Glutamatergic neuron (in vitro differentiated cells): ENCODE data around the gene ATM. TPM values are rescaled to one million over a fixed set of nuclear protein-coding genes. Genes with fewer than 3 reads are reported as not detected.

ENCODE experiments used
- DNase-seq: peaks from one replicate; pipeline ENCODE4 v3.0.0; 2022
- H3K27ac Mint-ChIP-seq: one replicate; pipeline ENCODE4 v1.8.0; 2020; ENCODE audit warnings: mild to moderate bottlenecking, mixed read lengths, inconsistent platforms; ENCODE audit not compliant: unreplicated experiment
- H3K27me3 Mint-ChIP-seq: one replicate; pipeline ENCODE4 v1.8.0; 2020; ENCODE audit warnings: mild to moderate bottlenecking, moderate library complexity, mixed read lengths, inconsistent platforms; ENCODE audit not compliant: unreplicated experiment
- H3K36me3 Mint-ChIP-seq: one replicate; pipeline ENCODE4 v1.8.0; 2020; ENCODE audit warnings: mild to moderate bottlenecking, mixed read lengths, inconsistent platforms; ENCODE audit not compliant: unreplicated experiment
- H3K4me1 Mint-ChIP-seq: one replicate; pipeline ENCODE4 v1.8.0; 2020; ENCODE audit warnings: mild to moderate bottlenecking, low read depth, mixed read lengths, inconsistent platforms; ENCODE audit not compliant: unreplicated experiment
- H3K4me3 Mint-ChIP-seq: one replicate; pipeline ENCODE4 v1.8.0; 2020; ENCODE audit warnings: mild to moderate bottlenecking, mixed read lengths, inconsistent platforms; ENCODE audit not compliant: unreplicated experiment
- H3K9me3 Mint-ChIP-seq: one replicate; pipeline ENCODE4 v1.8.0; 2020; ENCODE audit warnings: mild to moderate bottlenecking, moderate library complexity, mixed read lengths, inconsistent platforms; ENCODE audit not compliant: unreplicated experiment
- total RNA-seq: library from RNA; stranded (reverse); fragmentation: NEBNext Ultra II Directional; extraction: Animal tissue kit (Norgen Biotek cat#: 25700); gene quantifications from one replicate; pipeline ENCODE4 v1.2.1, GENCODE V29; 2021; ENCODE audit not compliant: unreplicated experiment
- TF ChIP-seq, protein P1 (sequence below): fragments of 200-600 bp; sonication (generic); IDR thresholded peaks from one replicate; pipeline ENCODE4 v1.5.0; 2021; ENCODE audit not compliant: partially characterized antibody, unreplicated experiment

Gene ATM
- total RNA-seq, 1 donor from 2014 or later = 139 TPM

DNA sequence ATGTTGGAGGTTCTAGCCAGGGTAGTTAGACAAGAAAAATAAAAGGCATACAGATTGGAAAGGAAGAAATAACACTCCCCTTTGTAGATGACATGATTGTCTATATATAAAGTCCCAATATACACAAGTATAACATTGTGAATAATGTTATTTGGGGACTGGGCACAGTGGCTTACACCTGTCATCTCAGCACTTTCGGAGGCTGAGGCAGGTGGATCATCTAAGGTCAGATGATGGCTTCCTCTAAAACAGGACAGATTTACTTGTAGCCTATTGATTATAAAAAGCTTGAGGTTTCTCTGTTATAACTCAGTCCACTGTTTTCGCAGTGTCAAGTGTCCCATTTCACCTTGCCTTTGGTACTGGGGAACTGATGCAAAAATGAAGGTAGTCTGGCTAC, 19.6 kb downstream of the ATM start:
- Mint-ChIP-seq H3K4me3 (no peak overlapping the region), H3K27me3 (peaks cover 2% of the 10 kb centered on the region), H3K36me3 (no peaks in the 10 kb centered on the region), H3K27ac (no peak overlapping the region), H3K4me1 (peaks cover 2% of the 10 kb centered on the region), H3K9me3 (no peaks in the 10 kb centered on the region)
- TF ChIP-seq, protein P1, sequence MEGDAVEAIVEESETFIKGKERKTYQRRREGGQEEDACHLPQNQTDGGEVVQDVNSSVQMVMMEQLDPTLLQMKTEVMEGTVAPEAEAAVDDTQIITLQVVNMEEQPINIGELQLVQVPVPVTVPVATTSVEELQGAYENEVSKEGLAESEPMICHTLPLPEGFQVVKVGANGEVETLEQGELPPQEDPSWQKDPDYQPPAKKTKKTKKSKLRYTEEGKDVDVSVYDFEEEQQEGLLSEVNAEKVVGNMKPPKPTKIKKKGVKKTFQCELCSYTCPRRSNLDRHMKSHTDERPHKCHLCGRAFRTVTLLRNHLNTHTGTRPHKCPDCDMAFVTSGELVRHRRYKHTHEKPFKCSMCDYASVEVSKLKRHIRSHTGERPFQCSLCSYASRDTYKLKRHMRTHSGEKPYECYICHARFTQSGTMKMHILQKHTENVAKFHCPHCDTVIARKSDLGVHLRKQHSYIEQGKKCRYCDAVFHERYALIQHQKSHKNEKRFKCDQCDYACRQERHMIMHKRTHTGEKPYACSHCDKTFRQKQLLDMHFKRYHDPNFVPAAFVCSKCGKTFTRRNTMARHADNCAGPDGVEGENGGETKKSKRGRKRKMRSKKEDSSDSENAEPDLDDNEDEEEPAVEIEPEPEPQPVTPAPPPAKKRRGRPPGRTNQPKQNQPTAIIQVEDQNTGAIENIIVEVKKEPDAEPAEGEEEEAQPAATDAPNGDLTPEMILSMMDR = no peak
- no peak for DNase-seq

DNA sequence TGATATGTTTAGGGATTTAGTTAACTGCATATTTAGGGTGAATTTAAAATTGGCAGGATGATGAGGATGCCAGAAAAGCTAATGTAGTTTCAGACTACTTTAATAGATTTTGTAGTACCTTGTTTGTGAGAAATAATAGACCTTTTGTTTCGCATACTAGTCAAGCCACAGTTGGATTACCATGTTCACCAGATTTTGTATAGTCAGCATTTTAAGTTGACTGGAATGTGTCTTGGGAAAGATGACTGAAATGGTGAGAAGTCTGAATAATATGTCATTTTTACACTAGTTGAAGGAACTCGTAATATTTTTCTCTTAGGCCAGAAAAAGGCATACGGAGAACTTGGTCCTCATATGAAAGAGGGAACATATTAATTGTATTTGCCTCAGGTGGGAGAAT, 23.4 kb downstream of the ATM start:
- no peak overlapping the region for H3K4me3 Mint-ChIP-seq
- no peaks in the 10 kb centered on the region for H3K4me1 Mint-ChIP-seq
- no peaks in the 10 kb centered on the region for H3K27me3 Mint-ChIP-seq
- TF ChIP-seq, protein P1 = no peak
- H3K9me3 Mint-ChIP-seq = no peaks in the 10 kb centered on the region
- H3K27ac Mint-ChIP-seq = no peak overlapping the region
- H3K36me3 Mint-ChIP-seq = no peaks in the 10 kb centered on the region
- DNase-seq = no peak

DNA sequence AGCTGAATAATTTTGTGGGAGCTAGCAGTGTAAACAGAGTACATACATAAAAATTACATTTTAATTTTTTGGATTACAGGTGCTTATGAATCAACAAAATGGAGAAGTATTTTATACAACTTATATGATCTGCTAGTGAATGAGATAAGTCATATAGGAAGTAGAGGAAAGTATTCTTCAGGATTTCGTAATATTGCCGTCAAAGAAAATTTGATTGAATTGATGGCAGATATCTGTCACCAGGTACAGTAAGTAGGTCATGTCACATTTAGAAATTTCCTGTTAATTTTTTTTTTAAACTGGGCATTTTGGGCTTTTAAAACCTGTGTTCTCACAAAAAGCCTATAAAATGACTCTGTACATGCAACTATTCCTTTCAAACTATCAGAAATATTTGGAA, 24.0 kb downstream of the ATM start:
- H3K4me3 Mint-ChIP-seq = no peak overlapping the region
- no peaks in the 10 kb centered on the region for H3K27me3 Mint-ChIP-seq
- no peaks in the 10 kb centered on the region for H3K36me3 Mint-ChIP-seq
- DNase-seq = no peak
- H3K9me3 Mint-ChIP-seq = no peaks in the 10 kb centered on the region
- TF ChIP-seq, protein P1 = no peak
- no peak overlapping the region for H3K27ac Mint-ChIP-seq
- H3K4me1 Mint-ChIP-seq = no peaks in the 10 kb centered on the region

DNA sequence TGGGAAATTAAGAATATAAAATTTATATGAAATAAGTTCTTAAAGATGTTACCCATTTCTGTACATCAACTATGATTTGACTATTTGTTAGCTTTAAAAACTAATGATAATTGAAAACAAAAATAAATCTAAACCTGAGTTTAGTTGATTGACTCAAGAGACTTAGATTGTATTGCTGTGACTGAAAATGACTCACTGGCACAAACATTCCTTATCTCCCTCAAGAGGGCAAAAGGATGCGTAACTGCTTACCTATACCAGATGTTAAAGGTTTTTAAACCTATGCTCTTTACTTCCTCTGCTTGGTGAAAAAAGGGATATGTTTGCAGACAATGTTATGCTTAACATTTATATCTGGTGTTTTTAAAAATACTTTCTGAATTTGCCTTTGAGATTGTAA, 30.3 kb downstream of the ATM start:
- no peaks in the 10 kb centered on the region for H3K4me1 Mint-ChIP-seq
- no peak for DNase-seq
- no peaks in the 10 kb centered on the region for H3K27me3 Mint-ChIP-seq
- no peak overlapping the region for H3K27ac Mint-ChIP-seq
- H3K36me3 Mint-ChIP-seq = peaks cover 5% of the 10 kb centered on the region
- TF ChIP-seq, protein P1 = no peak
- no peak overlapping the region for H3K4me3 Mint-ChIP-seq
- no peaks in the 10 kb centered on the region for H3K9me3 Mint-ChIP-seq

DNA sequence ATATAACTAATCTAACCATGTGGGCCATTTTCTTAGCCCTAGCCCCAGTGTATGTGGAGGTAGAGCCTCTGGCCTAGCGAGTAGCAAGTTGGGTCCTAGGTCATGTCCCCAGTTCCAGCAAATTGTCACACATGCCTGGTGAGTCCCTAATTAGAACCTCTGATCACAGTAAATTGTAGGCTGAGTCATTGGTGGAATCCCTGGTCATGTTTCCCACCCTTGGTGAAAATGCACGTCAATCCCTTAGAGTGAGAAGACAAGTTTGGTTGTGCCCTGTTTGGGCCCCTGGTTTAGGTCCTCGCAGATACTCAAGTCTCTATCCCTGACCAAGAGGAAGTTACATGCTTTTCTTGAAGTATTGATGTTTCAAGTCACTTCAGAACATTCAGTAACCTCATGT, 46.7 kb downstream of the ATM start:
- TF ChIP-seq, protein P1 = no peak
- Mint-ChIP-seq H3K27ac (no peak overlapping the region), H3K27me3 (peaks cover 1% of the 10 kb centered on the region), H3K4me1 (peaks cover 2% of the 10 kb centered on the region), H3K36me3 (peaks cover 17% of the 10 kb centered on the region), H3K9me3 (peaks cover 5% of the 10 kb centered on the region), H3K4me3 (no peak overlapping the region)
- no peak for DNase-seq

DNA sequence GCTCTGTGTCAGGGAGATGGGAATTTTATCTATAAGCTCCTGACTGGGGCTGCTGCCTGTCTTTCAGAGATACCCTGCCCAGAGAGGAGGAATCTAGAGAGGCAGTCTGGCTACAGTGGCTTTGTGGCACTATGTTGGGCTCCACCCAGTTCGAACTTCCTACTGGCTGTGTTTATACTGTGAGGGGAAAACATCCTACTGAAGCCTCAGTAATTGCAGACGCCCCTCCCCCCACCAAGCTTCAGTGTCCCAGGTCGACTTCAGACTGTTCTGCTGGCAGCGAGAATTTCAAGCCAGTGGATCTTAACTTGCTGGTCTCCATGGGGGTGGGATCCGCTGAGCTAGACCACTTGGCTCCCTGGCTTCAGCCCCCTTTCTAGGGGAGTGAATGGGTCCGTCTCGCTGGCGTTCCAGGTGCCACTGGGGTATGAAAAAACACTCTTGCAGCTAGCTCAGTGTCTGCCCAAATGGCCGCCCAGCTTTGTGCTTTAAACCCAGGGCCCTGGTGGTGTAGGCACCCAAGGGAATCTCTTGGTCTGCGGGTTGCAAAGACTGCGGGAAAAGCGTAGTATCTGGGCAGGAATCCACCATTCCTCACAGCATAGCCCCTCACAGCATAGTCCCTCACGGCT, 54.2 kb downstream of the ATM start:
- peaks cover 12% of the 10 kb centered on the region for H3K27me3 Mint-ChIP-seq
- H3K36me3 Mint-ChIP-seq = peaks cover 37% of the 10 kb centered on the region
- H3K27ac Mint-ChIP-seq = peak overlapping the region; percentile 96
- peak overlapping the region; percentile 70 for H3K4me3 Mint-ChIP-seq
- H3K9me3 Mint-ChIP-seq = peaks cover 28% of the 10 kb centered on the region
- peak; percentile 38 for DNase-seq
- H3K4me1 Mint-ChIP-seq = peaks cover 47% of the 10 kb centered on the region
